K562 (cell line): ENCODE results near the gene LOXL3. TPM values are rescaled to one million over a fixed set of nuclear protein-coding genes. Genes with fewer than 3 reads are reported as not detected.

ENCODE experiments used
- ETV1 ChIP-seq: fragments of 450-650 bp; conservative IDR thresholded peaks from 2 replicates; pipeline ENCODE4 v1.6.1; 2016; ENCODE audit warnings: missing genetic modification characterization, control low read depth, low read depth, missing compliant biosample characterization
- EZH2 ChIP-seq: IDR thresholded peaks from 2 replicates; pipeline ENCODE4 v1.6.1; 2012; ENCODE audit warnings: low read depth, mild to moderate bottlenecking, inconsistent platforms, low read length, borderline replicate concordance
- LEF1 ChIP-seq: fragments of 450-650 bp; IDR thresholded peaks from 2 replicates; pipeline ENCODE4 v1.6.1; 2016; ENCODE audit warnings: mild to moderate bottlenecking
- RBFOX2 ChIP-seq: fragments of 200-400 bp; formaldehyde crosslinking; IDR thresholded peaks from 2 replicates; pipeline ENCODE4 v1.6.1; 2017; ENCODE audit warnings: low read depth, mild to moderate bottlenecking, low read length, moderate library complexity
- RNF2 ChIP-seq: sonication (generic); IDR thresholded peaks from 2 replicates; pipeline ENCODE4 v1.6.1; 2016
- STAT5A ChIP-seq: IDR thresholded peaks from 2 replicates; pipeline ENCODE4 v1.6.1; 2012; ENCODE audit warnings: low read length, inconsistent platforms, borderline replicate concordance
- polyA plus RNA-seq, 8 experiments: library from polyadenylated mRNA; depleted of rRNA in 4 of 8; stranded (reverse) in 5 of 8; unstranded in 3 of 8; fragments of >200 nt; fragmentation: Nextera tagmentation in 2 of 8; fragmentation: Illumina TruSeq in 1 of 8; extraction: Ambion mirVana in 2 of 8; extraction: Trizol in 1 of 8; gene quantifications; 2 replicates each; pipeline versions ENCODE4 v1.2.1 to v1.2.3, GENCODE V29; 2011 to 2014; ENCODE audit warnings: inconsistent platforms in 1 of 8, missing spikeins in 1 of 8
- total RNA-seq, 7 experiments: library from RNA; depleted of rRNA in 6 of 7; stranded (reverse); fragments of >200 nt in 6 of 7; fragmentation: Illumina TruSeq in 2 of 7; extraction: Trizol in 2 of 7; gene quantifications; 2 replicates each; pipeline versions ENCODE4 v1.2.1 to v1.2.3, GENCODE V29; 2011 to 2021; ENCODE audit warnings: low replicate concordance in 1 of 7
- TF ChIP-seq, protein P1 (sequence below): fragments of 450-650 bp; IDR thresholded peaks from 2 replicates; pipeline ENCODE4 v1.6.1; 2017; ENCODE audit warnings: antibody characterized with exemption, mild to moderate bottlenecking
- TF ChIP-seq, protein P2 (sequence below): sonication (generic); formaldehyde crosslinking; IDR thresholded peaks from 2 replicates; pipeline ENCODE4 v1.9.0; 2022; ENCODE audit warnings: mild to moderate bottlenecking, missing genetic modification reagents
- TF ChIP-seq, protein P3 (sequence below): fragments of 450-650 bp; IDR thresholded peaks from 2 replicates; pipeline ENCODE4 v1.6.1; 2016
- TF ChIP-seq, protein P4 (sequence below), 2 experiments: fragments of 450-650 bp in 1 of 2; sonication (generic) in 1 of 2; formaldehyde crosslinking in 1 of 2; IDR thresholded peaks; 2 replicates each; pipeline versions ENCODE4 v1.7.1 to v1.9.0; 2016 to 2022; ENCODE audit warnings: inconsistent platforms in 1 of 2, mild to moderate bottlenecking in 1 of 2, missing genetic modification reagents in 1 of 2

LOXL3 gene
- total and polyA plus RNA-seq, 9 of the 15 experiments (the other 6 are each of a cell fraction or from before 2014, with no cell fraction given) = 0.22 to 0.99 (median 0.31) TPM

DNA sequence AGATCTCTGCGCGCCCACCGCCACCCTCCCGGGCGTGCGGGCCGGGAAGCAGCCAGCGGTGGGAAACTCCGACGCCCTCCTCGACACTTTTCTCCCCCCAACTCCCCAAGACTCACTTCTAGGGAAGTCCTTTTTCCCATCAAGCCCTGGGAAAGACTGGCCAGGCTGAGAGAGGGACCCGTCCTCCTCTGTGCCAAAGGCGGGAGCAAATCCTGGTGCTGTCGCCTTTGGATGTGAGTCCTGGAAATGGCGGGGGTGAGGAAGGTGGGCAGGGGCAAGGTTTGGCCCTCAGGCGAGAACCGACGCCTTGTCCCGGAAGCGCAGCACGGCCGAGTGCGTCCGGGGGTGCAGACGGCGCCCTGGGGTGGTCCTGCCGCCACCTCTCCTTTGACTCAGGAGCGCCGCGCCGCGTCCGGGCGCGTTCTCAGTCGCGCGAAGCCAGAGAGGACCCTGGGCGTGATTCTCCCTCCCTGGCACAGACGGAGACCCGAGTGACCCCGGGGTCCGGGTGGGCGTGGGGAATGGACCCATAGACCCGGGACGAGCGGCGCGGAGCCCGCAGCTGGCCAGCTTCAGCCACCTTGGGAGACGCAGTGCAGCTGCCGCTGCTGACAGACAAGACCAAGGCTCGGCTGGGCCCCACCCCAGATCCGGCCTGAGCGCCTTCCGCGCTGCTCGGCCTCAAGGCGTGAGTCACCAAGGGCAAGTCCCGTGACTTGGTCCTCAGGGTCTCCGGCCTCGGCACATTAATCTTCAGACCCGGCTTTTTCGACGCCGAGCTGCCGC is 50.8 kb downstream of the LOXL3 start (continued):
- TF ChIP-seq, protein P1, sequence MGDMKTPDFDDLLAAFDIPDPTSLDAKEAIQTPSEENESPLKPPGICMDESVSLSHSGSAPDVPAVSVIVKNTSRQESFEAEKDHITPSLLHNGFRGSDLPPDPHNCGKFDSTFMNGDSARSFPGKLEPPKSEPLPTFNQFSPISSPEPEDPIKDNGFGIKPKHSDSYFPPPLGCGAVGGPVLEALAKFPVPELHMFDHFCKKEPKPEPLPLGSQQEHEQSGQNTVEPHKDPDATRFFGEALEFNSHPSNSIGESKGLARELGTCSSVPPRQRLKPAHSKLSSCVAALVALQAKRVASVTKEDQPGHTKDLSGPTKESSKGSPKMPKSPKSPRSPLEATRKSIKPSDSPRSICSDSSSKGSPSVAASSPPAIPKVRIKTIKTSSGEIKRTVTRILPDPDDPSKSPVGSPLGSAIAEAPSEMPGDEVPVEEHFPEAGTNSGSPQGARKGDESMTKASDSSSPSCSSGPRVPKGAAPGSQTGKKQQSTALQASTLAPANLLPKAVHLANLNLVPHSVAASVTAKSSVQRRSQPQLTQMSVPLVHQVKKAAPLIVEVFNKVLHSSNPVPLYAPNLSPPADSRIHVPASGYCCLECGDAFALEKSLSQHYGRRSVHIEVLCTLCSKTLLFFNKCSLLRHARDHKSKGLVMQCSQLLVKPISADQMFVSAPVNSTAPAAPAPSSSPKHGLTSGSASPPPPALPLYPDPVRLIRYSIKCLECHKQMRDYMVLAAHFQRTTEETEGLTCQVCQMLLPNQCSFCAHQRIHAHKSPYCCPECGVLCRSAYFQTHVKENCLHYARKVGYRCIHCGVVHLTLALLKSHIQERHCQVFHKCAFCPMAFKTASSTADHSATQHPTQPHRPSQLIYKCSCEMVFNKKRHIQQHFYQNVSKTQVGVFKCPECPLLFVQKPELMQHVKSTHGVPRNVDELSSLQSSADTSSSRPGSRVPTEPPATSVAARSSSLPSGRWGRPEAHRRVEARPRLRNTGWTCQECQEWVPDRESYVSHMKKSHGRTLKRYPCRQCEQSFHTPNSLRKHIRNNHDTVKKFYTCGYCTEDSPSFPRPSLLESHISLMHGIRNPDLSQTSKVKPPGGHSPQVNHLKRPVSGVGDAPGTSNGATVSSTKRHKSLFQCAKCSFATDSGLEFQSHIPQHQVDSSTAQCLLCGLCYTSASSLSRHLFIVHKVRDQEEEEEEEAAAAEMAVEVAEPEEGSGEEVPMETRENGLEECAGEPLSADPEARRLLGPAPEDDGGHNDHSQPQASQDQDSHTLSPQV = peak; percentile 36
- TF ChIP-seq LEF1 = peak; percentile 65
- peak; percentile 80 for TF ChIP-seq ETV1 (tag)
- peak; percentile 94 for TF ChIP-seq RBFOX2
- no peak for TF ChIP-seq EZH2
- peak; percentile 73; the same call in 1 of the 2 replicates for TF ChIP-seq RNF2
- no peak for TF ChIP-seq STAT5A
- TF ChIP-seq, protein P2, sequence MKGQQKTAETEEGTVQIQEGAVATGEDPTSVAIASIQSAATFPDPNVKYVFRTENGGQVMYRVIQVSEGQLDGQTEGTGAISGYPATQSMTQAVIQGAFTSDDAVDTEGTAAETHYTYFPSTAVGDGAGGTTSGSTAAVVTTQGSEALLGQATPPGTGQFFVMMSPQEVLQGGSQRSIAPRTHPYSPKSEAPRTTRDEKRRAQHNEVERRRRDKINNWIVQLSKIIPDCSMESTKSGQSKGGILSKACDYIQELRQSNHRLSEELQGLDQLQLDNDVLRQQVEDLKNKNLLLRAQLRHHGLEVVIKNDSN = peak; percentile 51; the same call in 1 of the 2 replicates
- TF ChIP-seq, protein P3, sequence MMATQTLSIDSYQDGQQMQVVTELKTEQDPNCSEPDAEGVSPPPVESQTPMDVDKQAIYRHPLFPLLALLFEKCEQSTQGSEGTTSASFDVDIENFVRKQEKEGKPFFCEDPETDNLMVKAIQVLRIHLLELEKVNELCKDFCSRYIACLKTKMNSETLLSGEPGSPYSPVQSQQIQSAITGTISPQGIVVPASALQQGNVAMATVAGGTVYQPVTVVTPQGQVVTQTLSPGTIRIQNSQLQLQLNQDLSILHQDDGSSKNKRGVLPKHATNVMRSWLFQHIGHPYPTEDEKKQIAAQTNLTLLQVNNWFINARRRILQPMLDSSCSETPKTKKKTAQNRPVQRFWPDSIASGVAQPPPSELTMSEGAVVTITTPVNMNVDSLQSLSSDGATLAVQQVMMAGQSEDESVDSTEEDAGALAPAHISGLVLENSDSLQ = peak; percentile 67
- TF ChIP-seq, protein P4, sequence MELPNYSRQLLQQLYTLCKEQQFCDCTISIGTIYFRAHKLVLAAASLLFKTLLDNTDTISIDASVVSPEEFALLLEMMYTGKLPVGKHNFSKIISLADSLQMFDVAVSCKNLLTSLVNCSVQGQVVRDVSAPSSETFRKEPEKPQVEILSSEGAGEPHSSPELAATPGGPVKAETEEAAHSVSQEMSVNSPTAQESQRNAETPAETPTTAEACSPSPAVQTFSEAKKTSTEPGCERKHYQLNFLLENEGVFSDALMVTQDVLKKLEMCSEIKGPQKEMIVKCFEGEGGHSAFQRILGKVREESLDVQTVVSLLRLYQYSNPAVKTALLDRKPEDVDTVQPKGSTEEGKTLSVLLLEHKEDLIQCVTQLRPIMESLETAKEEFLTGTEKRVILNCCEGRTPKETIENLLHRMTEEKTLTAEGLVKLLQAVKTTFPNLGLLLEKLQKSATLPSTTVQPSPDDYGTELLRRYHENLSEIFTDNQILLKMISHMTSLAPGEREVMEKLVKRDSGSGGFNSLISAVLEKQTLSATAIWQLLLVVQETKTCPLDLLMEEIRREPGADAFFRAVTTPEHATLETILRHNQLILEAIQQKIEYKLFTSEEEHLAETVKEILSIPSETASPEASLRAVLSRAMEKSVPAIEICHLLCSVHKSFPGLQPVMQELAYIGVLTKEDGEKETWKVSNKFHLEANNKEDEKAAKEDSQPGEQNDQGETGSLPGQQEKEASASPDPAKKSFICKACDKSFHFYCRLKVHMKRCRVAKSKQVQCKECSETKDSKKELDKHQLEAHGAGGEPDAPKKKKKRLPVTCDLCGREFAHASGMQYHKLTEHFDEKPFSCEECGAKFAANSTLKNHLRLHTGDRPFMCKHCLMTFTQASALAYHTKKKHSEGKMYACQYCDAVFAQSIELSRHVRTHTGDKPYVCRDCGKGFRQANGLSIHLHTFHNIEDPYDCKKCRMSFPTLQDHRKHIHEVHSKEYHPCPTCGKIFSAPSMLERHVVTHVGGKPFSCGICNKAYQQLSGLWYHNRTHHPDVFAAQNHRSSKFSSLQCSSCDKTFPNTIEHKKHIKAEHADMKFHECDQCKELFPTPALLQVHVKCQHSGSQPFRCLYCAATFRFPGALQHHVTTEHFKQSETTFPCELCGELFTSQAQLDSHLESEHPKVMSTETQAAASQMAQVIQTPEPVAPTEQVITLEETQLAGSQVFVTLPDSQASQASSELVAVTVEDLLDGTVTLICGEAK (IDR thresholded peaks at IDR 0.05) = peak; percentile 33; the same call in 1 of the 2 replicates
- TF ChIP-seq, protein P4 (CRISPR knock-in tag; IDR thresholded peaks at IDR 0.05) = no peak
